Uterus (tissue), 4 donors: Measurements from ENCODE around the gene ZNF326. TPM values are rescaled to one million over a fixed set of nuclear protein-coding genes. Genes with fewer than 3 reads are reported as not detected.

ENCODE experiments used
- DNase-seq, 2 donors: peaks; one replicate each; pipeline ENCODE4 v3.0.0-alpha.2; 2019 to 2020
- H3K27ac ChIP-seq, 2 donors: fragments of 200-600 bp; sonication (generic); 1 replicate in 1 of 2; 2 replicates in 1 of 2; pipeline ENCODE4 v1.5.1; 2016 to 2018
- H3K27me3 ChIP-seq, 2 donors: fragments of 200-600 bp; sonication (generic); one replicate each; pipeline ENCODE4 v1.5.1; 2018 to 2019; ENCODE audit warnings: control low read depth in 1 of 2
- H3K36me3 ChIP-seq, 2 donors: fragments of 200-600 bp; sonication (generic); one replicate each; pipeline ENCODE4 v1.5.1; 2019; ENCODE audit warnings: control low read depth in 1 of 2
- H3K4me1 ChIP-seq, 2 donors: fragments of 200-600 bp; sonication (generic); one replicate each; pipeline ENCODE4 v1.5.1; 2018 to 2019; ENCODE audit warnings: control low read depth in 1 of 2
- H3K4me3 ChIP-seq, 2 donors: fragments of 200-600 bp; sonication (generic); 1 replicate in 1 of 2; 2 replicates in 1 of 2; pipeline ENCODE4 v1.5.1; 2018 to 2019; ENCODE audit warnings: mild to moderate bottlenecking in 1 of 2
- H3K9me3 ChIP-seq, 2 donors: fragments of 200-600 bp; sonication (generic); one replicate each; pipeline ENCODE4 v1.5.1; 2019; ENCODE audit warnings: control low read depth in 1 of 2
- POLR2A ChIP-seq, 2 donors: fragments of 450-650 bp; IDR thresholded peaks; one replicate each; pipeline ENCODE4 v1.6.1; 2016; ENCODE audit warnings: antibody characterized with exemption in 2 of 2, mild to moderate bottlenecking in 1 of 2, moderate library complexity in 1 of 2
- intact Hi-C: fragments of 100-400 bp; cut with DNase I; formaldehyde crosslinking; loops from one replicate; pipeline ENCODE4 v1.15.1; 2023; ENCODE audit warnings: low total_unique reads
- total RNA-seq, 4 donors: library from RNA; depleted of rRNA in 3 of 4; stranded (reverse); fragments of >200 nt in 3 of 4; gene quantifications; one replicate each; pipeline versions ENCODE4 v1.1.0 to v1.2.4, GENCODE V29; 2014 to 2023
- TF ChIP-seq, protein P1 (sequence below), 4 experiments: fragments of 200-600 bp in 2 of 4; fragments of 450-650 bp in 2 of 4; sonication (generic) in 2 of 4; IDR thresholded peaks; one replicate each; pipeline ENCODE4 v1.5.1; 2016 to 2019; ENCODE audit warnings: antibody characterized with exemption in 4 of 4, mild to moderate bottlenecking in 2 of 4, moderate library complexity in 1 of 4
- donor health status: DM: yes; HTN: yes; CAD: no.

The ZNF326 gene
- total RNA-seq, 4 donors from 2014 or later, result 6.7 to 43.3 (median 24.1) TPM

DNA sequence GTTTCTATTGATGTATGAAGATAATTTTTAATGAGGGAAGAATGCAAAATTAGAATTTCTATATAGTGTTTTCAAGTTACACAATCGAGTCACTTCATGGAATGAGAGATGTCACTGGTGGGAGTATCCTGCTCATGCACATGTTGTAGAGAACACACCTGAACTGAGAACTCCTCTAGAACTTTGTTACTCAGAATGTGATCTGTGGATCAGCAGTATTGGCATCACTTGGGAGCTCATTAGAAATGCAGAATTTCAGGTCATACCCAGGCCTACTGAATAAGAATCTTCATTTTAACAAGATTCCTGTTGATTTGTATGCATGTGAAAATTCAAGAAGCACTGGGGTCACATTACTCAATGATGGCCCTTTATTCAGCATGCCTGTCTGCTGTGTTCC lies 28.8 kb downstream of the ZNF326 start:
- intact Hi-C loops, result no loop called here
- H3K27me3 ChIP-seq, result no peaks in the 10 kb centered on the region
- no peak for DNase-seq
- H3K4me3 ChIP-seq, result no peak overlapping the region
- no peaks in the 10 kb centered on the region for H3K36me3 ChIP-seq
- no peaks in the 10 kb centered on the region for H3K4me1 ChIP-seq
- H3K27ac ChIP-seq, result no peak overlapping the region
- no peaks in the 10 kb centered on the region for H3K9me3 ChIP-seq
- no peak for TF ChIP-seq POLR2A (IDR thresholded peaks at IDR 0.05)
- TF ChIP-seq, protein P1, sequence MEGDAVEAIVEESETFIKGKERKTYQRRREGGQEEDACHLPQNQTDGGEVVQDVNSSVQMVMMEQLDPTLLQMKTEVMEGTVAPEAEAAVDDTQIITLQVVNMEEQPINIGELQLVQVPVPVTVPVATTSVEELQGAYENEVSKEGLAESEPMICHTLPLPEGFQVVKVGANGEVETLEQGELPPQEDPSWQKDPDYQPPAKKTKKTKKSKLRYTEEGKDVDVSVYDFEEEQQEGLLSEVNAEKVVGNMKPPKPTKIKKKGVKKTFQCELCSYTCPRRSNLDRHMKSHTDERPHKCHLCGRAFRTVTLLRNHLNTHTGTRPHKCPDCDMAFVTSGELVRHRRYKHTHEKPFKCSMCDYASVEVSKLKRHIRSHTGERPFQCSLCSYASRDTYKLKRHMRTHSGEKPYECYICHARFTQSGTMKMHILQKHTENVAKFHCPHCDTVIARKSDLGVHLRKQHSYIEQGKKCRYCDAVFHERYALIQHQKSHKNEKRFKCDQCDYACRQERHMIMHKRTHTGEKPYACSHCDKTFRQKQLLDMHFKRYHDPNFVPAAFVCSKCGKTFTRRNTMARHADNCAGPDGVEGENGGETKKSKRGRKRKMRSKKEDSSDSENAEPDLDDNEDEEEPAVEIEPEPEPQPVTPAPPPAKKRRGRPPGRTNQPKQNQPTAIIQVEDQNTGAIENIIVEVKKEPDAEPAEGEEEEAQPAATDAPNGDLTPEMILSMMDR (IDR thresholded peaks at IDR 0.05), result no peak

DNA sequence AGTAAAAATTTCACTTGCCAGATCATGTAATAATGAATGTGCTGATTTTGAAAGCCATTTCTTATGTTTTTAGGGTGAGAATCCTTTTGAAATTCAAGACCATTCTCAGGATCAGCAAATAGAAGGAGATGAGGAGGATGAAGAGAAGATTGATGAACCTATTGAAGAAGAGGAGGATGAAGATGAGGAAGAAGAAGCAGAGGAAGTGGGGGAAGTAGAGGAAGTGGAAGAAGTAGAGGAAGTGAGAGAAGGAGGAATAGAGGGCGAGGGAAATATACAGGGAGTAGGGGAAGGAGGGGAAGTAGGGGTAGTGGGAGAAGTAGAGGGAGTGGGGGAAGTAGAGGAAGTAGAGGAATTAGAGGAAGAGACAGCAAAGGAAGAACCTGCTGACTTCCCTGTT lies 32.4 kb downstream of the ZNF326 start:
- Histone ChIP-seq H3K4me3 (no peak overlapping the region), H3K36me3 (no peaks in the 10 kb centered on the region), H3K9me3 (no peaks in the 10 kb centered on the region), H3K4me1 (no peaks in the 10 kb centered on the region), H3K27me3 (no peaks in the 10 kb centered on the region), H3K27ac (no peak overlapping the region)
- no peak for DNase-seq
- TF ChIP-seq, protein P1 (IDR thresholded peaks at IDR 0.05), result no peak
- TF ChIP-seq POLR2A (IDR thresholded peaks at IDR 0.05), result no peak
- intact Hi-C loops, result no loop called here

DNA sequence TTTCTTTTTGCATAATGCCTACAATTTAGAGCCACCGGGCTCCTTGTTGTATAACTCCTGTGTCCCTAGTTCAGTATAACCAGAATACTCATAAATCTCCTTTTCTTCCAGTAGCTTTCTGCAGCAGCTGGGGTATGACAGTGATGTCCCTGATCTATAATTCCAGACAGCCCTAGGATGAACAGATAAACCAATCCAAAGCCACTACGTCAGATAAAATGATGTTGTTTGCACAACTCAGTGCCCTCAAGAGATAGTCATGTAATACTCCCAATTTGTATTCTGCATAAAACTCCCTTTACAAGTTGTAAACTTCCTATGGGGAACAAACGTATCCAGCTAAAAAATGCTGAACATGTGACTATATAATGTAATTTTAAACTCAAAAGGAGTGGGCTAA lies 44.7 kb downstream of the ZNF326 start:
- H3K27ac ChIP-seq, result no peak overlapping the region
- TF ChIP-seq POLR2A (IDR thresholded peaks at IDR 0.05), result no peak
- TF ChIP-seq, protein P1 (IDR thresholded peaks at IDR 0.05), result no peak
- no peak overlapping the region for H3K4me3 ChIP-seq
- H3K27me3 ChIP-seq, result no peaks in the 10 kb centered on the region
- no peaks in the 10 kb centered on the region for H3K36me3 ChIP-seq
- intact Hi-C loops, result no loop called here
- H3K4me1 ChIP-seq, result no peaks in the 10 kb centered on the region
- H3K9me3 ChIP-seq, result no peaks in the 10 kb centered on the region
- no peak for DNase-seq

DNA sequence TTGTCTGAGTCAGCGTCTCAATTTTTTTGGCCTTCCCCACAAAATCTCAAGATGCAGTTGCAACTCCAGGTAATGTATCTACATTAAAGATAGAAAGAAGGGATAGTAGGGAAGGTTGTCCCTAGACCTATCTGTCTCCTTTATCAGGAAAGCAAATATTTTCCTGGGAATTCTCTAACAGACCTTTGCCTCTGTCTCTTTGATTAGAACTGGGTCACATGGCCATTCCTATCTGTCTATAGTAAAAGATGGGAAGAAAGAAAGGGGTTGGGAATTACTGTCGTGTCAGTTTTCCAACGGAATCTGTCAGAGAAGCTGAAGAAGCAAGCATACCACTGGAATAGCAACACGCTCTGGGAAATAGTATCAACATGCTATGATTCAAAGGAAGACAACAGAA lies 48.7 kb downstream of the ZNF326 start:
- DNase-seq, result no peak
- intact Hi-C loops, result no loop called here
- TF ChIP-seq POLR2A (IDR thresholded peaks at IDR 0.05), result no peak
- TF ChIP-seq, protein P1 (IDR thresholded peaks at IDR 0.05), result no peak

DNA sequence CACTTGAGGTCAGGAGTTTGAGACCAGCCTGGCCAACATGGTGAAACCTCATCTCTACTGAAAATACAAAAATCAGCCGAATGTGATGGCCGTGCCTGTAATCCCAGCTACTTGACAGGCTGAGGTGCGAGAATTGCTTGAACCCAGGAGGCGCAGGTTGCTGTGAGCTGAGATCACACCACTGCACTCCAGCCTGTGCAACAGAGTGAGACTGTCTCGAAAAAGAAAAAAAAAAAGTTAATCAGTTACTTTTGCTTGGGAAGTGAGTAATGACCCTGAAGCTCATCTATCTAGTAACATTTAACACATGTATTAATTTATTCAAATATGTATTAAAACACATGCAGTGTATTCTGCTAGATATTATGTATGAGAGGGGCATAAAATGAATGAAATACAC lies 49.4 kb downstream of the ZNF326 start:
- no peaks in the 10 kb centered on the region for H3K27me3 ChIP-seq
- no peak for DNase-seq
- TF ChIP-seq, protein P1 (IDR thresholded peaks at IDR 0.05), result no peak
- no peak for TF ChIP-seq POLR2A (IDR thresholded peaks at IDR 0.05)
- no peak overlapping the region for H3K4me3 ChIP-seq
- no peaks in the 10 kb centered on the region for H3K9me3 ChIP-seq
- no peaks in the 10 kb centered on the region for H3K36me3 ChIP-seq
- H3K27ac ChIP-seq, result no peak overlapping the region
- no peaks in the 10 kb centered on the region for H3K4me1 ChIP-seq
- intact Hi-C loops, result no loop called here

More for the DNA sequence above, 48.7 kb downstream of the ZNF326 start:
- H3K27me3 ChIP-seq, result no peaks in the 10 kb centered on the region
- no peak overlapping the region for H3K4me3 ChIP-seq
- H3K9me3 ChIP-seq, result no peaks in the 10 kb centered on the region
- no peaks in the 10 kb centered on the region for H3K36me3 ChIP-seq
- no peaks in the 10 kb centered on the region for H3K4me1 ChIP-seq
- no peak overlapping the region for H3K27ac ChIP-seq
